GM19240 (cell line): ENCODE results near the gene SASH1.

ENCODE experiments used
- DNase-seq: peaks from one replicate; pipeline ENCODE4 v3.0.0; 2011; ENCODE audit warnings: low spot score; ENCODE audit not compliant: insufficient read length

Gene SASH1

DNA sequence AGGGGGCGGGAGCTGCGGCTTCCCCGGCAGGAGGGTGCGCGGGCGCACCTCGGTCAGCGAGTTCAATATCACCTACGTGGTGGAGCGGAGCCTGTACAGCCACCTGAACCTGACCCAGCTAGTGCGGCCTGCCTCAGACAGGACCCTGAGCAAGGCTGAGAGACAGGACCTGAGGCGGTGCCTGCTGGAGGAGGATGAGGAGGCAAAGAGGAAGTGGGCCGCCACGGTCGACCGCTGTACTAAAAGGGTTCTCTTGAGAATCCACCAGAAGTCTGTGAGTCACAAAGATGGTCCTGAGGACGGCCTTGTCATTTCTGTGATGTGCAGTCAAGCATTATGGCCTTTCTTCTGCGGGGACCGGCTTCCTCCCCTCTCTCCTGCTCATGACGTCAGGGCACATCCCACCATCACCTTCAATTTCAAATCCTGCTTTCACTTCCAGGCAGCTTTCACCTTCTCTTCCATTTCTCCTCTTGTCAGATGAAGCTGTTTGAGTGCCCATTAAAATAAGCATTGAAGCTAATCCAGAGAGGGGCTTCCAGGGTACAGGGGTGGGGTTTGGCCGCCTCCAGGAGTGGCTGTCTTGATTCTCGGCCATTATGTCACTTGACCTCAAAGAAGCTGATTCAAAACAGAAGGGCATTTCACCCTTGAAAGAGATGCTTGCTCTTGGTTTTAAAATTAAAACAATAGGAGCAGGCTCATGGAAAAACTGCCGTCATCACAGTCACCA is 177.6 kb downstream of the SASH1 start:
- DNase-seq: peak; percentile 24

DNA sequence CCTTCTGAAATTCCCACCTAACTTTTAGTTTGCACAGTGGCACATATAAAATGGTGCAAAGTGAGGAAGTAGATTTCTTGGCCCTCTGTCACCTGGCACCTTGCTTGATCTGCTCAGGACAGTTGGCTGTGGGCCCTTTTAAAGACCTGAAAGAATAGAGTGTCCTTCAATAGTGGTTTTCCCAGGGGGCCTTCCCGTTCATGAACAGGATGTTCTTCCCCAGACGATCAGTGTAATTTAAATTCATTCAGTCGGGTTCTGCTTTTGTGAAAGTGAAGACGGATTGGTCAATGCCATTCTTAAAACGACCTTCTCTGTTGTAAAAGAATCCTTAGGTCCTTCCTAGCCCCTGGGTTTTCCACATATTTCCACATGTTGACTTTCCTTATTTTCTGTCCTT is 178.5 kb downstream of the SASH1 start:
- DNase-seq: no peak

DNA sequence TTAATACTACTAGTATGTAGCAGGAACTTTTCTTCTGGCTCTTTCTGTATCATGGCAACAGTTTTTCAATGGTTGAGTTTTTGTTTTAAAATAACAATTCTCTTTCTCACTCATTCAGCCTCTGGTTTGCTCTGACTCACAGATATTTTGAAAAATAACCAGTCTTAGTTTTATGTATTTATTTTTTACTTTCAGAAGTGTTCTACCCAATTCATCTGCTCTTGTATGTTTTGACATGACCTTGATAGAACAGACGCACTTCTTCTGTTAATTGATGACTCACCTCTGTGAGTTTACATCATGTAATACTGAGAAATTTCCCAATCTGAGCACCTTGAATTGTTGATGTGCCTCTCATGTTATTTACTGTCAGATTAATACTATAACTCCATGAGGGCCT is 178.9 kb downstream of the SASH1 start:
- DNase-seq: no peak

DNA sequence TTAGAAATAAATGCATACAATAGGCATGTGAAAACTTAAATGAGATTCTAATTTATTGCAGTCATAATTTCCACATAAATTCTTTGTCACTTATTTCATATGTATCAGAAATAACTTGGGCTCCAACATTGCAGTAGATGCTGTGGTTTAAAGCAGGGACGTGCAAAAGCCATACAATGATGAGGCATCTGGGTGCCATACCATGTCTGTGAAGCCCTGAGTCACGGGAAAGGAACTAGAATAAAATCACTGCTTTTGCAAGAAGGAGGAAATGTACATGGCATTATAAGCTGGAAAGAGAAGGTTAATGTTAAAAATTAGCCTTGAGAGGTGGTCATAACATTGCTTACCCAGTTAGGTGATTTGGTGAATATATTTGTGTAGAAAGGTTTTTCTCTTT is 180.4 kb downstream of the SASH1 start:
- no peak for DNase-seq

DNA sequence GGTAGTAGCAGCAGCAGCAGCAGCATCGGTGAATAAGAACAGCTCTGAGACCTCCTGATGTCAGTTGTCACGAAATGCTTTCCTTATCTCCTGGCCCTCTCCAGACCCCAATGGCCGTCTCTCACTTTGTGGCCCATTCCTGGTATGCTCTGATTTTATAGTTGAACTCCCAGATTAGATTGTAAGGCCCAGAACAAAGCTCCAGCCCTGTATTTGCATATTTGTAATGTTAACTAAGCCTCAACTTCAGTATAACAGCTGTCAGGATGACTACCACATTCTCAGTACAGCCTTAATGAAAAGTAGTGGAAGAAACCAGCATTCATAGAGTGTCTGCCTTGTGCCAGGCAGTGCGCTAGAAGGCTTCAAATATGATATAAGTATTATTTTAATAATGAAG is 180.9 kb downstream of the SASH1 start:
- no peak for DNase-seq

DNA sequence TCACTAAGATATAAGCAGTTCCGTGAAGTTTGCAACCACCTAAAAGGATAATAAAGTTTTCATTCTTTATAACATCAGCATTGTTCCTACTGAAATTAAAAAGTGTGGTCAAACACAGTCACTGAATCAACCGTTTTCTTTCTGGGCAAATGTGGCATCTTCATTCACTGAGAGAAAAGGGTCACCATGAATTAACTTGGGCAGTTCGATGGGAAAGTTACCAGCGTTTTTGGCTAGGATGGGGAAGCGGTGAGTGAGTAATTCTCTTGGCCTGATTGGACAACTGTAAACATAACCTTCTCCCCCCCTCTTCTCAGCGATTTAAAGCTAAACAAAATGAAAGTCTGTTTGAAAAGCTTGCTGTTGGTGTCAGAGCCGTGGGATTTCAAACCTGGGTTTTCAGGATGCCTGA is 181.8 kb downstream of the SASH1 start:
- DNase-seq: no peak

DNA sequence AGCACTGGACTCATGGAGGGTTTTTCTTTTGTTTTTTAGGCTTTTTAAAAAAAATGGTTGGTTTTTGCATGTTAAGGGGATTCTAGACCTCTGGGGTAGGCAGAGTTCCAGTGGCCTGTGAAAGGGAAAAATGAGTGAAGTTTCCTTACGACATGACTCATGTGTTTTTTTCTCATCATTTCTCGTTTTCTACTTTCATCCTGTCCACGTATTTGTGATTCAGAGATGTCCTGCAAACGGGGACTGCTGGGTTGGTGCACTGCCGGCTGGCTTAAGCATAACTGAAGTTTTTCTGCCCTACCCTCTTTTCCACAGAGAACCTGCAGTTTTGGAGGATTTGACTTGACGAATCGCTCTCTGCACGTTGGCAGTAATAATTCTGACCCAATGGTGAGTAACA is 182.3 kb downstream of the SASH1 start:
- no peak for DNase-seq

DNA sequence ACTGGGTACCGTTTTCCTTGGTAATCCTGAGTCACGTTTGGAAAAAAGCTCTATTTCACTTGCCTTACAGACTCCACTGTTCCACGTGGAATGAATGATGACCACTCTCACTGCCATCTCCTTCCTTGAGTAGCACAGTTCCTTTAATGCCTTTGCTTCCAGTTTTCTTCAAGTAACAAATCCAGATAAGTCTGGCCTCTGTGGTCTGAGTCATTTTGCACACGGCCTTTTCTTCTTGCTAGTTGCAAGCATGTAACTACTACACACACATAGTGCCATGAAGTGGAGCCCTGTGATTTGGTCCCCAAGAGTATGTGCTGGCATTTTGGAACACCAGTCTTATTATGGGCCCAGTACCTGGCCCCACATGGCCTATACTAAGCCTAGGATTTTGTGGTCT is 182.8 kb downstream of the SASH1 start:
- no peak for DNase-seq

DNA sequence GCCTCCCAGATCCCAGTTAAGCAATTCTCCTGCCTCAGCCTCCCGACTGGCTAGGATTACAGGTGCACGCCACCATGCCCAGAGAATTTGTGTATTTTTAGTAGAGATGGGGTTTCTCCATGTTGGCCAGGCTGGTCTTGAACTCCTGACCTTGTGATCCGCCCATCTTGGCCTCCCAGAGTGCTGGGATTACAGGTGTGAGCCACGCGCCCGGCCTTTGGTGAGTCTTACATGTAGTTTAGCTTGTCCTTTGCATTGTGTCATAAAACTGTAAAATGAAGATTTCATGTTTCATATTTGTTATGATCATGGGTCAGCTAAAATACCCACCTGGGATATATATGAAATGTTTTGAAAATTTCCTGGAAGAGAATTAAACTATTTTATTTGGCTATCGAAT is 183.5 kb downstream of the SASH1 start:
- DNase-seq: no peak

DNA sequence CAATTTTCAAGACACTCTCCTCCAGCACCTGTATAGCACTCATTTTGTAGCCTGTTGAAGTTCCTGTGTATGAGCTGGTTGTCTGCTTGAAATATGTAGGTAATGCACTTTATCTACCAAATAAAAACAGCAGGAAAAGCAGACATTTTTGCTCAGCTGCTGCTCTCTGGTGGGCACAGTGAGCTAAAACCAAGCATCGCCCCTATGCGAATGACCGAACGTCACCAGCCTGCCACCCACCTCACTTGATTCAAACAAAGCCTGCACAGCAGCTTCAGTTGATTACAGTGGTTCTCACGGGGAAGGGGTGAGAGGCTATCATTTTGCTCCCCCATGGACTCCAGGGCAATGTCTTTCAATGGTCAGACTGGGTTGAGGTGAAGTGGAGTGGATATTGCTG is 185.7 kb downstream of the SASH1 start:
- no peak for DNase-seq

DNA sequence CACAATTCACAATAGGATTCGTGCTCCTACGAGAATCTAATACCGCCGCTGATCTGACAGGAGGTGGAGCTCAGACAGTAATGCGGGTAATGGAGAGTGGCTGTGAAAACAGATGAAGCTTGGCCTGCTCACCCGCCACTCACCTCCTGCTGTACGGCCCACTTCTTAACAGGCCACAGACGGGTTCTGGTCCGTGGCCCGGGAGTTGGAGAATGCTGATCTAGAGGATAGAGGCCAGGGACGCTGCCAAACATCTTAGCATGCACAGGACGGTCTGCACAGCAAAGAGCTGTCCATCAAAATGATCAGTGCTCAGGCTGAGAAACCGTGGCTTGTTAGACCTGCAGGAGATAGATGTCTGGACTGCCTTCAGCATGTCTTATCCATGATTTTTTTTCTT is 186.4 kb downstream of the SASH1 start:
- no peak for DNase-seq

DNA sequence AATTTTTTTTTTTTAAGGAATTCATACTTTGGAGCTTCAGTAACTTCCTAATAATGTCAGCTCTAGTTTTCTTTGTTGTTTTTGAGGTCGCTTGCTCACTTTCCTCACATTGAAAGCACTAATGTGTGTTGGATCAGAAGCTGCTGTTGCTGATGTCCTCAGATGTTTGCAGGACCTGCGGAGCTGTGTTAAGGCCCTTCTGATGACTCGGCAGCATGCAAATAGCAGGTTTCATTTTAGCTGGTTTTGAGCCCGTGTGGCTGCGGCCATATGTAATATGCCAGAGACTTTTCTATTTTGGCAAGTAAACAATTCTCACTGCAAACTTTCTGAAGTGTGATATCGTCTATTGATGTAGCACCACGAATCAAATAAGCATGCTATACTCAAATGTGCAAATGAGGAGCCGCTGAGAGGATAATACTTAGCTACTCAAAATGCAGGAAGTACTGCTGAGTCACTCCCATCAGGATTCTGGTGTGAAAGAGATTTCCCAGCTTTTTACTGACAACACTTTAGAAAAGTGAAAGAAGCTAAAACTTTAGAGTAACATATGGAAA is 187.8 kb downstream of the SASH1 start:
- peak; percentile 11 for DNase-seq

DNA sequence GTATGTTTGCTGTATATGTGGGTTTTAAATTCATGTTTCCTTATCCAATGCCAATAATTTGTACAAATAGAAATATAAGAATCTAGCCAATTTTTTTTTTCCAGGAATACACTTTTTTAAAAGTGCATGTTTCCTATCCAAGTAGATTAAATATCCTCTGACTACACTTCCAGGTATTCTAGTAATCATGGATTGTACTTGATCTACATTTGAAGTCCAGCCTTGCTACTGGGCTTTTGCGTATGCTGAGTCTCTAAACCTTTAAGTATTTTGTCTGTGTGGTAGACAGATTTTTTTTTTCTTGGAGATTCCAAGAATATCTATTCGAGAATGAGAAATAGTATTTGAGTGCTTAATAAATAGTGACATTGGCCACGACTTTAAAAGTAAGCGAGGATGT is 188.3 kb downstream of the SASH1 start:
- DNase-seq: no peak

DNA sequence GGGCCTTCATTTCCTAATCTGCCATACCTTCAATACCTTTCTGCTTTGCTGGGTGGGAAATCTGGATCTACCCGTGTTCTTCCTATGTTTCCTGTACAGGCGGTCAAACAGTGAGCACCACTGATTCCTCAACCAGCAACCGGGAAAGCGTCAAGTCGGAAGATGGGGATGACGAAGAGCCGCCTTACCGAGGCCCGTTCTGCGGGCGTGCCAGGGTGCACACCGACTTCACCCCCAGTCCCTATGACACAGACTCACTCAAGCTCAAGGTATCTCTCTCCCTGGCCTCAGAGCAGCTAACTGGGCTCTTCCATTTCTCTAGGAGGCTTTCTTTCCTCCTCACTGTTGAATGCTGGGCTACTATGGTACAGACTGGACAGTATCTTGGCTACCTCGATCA is 190.1 kb downstream of the SASH1 start:
- DNase-seq: no peak

DNA sequence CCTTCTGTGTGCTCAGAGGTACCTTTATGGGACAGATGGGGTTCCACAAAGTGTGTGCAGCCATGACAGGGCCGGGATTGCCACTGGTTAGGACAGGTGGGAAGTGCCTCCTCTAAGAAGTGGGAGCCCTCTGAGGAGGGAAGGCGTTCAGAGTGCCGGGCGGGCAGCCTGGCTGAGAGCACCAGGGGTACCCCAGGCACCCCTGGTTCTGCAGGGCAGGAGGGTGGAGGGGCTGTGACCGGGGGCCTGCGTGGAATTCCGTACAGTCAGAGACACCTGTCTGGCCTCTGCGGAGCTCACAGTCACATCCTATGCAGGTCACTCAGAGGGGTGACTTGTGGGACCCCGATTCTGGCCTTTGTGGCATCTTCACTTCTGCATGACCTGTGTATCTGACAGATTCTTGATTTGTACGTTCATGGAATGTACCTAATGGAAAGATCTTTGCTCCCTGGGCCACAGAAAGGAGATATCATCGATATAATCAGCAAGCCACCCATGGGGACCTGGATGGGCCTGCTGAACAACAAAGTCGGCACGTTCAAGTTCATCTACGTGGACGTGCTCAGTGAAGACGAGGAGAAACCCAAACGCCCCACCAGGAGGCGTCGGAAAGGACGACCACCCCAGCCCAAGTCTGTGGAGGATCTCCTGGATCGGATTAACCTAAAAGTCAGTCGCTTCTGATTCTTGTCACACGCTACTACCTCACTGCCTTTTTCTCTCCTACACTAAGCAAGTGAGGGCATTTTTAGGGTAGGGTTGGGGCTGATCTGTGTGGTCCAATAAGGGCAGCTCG is 190.9 kb downstream of the SASH1 start:
- DNase-seq: no peak

DNA sequence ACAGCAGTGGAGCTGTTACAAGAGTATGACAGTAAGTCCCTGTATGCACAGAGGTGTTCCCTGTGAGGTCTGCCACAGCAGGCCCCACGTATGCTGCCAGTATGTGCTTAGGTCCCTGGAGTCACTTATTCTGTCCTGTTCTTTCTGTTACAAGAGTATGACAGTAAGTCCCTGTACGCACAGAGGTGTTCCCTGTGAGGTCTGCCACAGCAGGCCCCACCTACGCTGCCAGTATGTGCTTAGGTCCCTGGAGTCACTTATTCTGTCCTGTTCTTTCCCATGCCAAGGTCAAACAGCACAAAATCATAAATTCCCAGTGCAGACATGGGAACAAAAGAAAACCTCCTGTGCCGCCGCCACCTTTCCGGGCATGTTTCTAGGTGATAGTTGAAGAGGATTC is 192.2 kb downstream of the SASH1 start:
- DNase-seq: no peak

DNA sequence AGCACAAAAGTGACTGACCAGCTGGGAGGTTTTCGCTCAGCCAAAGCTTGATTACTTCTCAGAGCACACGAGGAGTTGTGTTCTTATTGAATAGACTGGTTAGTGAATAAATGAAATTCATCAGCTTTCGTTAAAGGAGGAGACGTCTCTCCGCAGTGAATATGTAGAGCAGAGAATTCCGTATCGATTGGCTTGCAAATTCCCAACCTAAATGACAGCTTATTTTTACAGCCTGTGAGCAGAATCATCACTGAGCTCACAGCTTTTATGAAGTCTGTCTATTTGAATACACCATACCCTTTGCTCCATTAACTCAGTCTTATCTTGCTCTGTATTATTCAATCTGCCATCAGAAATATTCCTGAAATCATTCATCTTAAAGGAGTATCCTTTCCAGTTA is 192.7 kb downstream of the SASH1 start:
- no peak for DNase-seq

DNA sequence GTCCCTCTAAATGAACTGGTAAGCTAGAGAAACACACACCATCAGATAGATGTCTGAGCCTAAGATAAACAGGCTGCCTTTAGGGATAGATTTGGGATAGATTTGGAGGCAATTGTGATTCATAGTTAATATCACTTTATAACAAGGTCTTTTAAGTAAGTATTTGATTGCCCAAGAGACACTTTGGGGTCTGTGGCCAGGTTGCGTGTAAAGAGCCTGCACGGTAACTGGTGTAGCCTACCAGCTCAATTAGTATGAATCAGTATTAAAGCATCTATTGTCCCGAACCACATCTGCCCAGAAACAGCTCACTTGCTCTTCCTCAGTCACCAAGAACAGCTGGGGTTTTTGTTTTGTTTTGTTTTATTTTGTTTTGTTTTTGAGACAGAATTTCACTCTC is 193.3 kb downstream of the SASH1 start:
- DNase-seq: no peak

DNA sequence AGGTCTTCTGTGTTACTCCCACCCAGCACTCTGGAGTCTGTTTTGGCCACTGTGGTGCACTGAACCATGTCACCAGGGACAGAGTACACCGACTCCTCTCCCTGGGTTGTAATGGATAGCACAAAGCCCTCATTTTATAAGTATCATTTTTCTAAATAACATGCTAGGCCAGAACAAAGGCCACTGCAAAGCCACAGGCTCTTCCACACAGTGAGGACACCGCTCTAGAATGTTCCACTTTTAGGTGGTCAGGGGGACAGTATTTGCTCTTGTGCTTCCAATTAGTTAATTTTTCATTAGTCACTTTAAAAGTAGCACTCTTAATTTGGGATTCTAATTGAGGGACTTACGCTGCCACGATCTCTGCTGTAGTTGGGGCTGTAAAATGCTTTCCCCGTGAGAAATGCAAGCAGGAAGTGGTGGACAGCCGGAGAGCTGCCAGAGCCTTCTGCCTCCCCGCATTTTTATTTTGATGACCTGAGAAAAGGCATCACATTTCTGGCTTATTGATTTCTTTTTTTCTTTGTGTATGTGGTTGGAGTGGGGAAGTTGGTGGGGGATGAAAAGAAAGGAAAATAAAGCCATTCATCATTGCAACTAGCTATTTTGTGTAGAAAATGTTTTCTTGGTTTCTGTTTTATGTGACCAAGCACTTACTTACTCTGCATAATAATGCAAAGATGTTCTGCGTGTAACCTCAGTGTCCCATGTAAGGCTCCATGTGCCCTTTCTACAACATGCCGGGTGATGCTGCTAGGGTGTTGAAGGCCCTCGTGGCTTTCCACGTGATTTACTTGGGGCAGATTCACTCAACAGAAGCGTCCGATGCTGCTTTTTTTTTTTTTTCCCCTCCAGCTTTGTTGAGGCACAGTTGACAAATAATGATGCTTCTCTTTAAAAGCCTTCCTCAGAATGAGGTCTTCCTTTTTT is 195.9 kb downstream of the SASH1 start:
- DNase-seq: no peak

DNA sequence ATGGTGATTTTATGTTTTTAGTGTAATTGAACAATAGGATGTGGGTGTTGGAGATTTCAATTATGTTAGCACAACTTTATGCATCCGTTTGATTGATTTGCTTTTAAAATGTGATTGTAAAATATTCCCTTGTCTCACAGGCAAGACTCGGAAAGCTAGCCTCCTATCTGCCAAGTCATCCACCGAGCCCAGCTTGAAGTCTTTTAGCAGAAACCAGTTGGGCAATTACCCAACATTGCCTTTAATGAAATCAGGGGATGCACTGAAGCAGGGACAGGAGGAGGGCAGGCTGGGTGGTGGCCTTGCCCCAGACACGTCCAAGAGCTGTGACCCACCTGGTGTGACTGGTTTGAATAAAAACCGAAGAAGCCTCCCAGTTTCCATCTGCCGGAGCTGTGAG is 200.9 kb downstream of the SASH1 start:
- DNase-seq: no peak

DNA sequence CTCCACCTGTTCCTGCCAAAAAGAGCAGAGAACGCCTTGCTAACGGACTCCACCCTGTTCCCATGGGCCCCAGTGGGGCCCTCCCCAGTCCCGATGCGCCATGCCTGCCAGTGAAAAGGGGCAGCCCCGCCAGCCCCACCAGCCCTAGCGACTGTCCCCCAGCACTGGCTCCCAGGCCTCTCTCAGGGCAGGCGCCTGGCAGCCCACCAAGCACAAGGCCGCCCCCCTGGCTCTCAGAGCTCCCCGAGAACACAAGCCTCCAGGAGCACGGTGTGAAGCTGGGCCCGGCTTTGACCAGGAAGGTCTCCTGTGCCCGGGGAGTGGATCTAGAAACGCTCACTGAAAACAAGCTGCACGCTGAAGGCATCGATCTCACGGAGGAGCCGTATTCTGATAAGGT is 201.8 kb downstream of the SASH1 start:
- DNase-seq: no peak

DNA sequence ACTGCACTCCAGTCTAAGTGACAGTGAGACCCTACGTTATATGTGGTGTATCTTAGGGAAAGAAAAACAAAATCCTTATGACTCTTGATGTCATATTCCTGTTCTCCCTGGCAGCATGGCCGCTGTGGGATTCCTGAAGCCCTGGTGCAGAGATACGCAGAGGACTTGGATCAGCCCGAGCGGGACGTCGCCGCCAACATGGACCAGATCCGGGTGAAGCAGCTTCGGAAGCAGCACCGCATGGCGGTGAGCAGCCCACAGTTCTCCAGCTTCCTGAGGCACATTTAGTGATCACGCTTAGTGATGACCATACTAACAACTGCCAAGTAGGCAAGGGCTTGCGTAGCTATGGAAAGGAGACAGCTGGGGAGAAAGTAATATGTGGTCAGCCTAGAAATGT is 203.3 kb downstream of the SASH1 start:
- DNase-seq: no peak
